DOHH2 (cell line): Measurements from ENCODE around the gene TMEM88.

Source experiments
- EZH2phosphoT487 ChIP-seq: fragments of 200-600 bp; sonication (generic); IDR thresholded peaks from 2 replicates; pipeline ENCODE4 v1.6.1; 2017; ENCODE audit warnings: borderline replicate concordance, mild to moderate bottlenecking, antibody characterized with exemption, low read length, moderate library complexity, mixed read lengths
- TF ChIP-seq, protein P1 (sequence below): fragments of 200-600 bp; sonication (generic); IDR thresholded peaks from one replicate; pipeline ENCODE4 v1.5.1; 2014; ENCODE audit warnings: antibody characterized with exemption, mild to moderate bottlenecking, low read depth, low read length; ENCODE audit not compliant: poor library complexity, severe bottlenecking

DNA sequence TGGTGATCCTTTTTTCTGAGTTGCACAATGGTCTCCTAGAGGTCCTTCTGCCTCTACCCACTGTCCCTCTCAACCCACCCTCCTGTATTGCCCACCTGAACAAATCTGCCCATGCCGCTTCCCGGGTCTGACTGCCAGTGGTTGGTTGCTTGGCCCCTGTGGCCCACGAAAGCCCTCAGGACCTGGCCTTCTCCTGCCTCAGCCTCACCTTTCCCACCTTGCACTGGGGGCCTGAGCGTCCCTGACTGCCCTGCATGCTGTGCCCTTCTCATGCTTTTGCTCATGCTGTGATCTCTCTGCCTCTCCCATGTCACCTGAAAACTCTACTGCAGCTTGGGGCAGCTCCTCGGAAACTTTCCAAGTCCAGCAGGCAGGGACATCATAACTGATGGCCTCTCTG, 34.6 kb upstream of the TMEM88 start:
- TF ChIP-seq, protein P1, sequence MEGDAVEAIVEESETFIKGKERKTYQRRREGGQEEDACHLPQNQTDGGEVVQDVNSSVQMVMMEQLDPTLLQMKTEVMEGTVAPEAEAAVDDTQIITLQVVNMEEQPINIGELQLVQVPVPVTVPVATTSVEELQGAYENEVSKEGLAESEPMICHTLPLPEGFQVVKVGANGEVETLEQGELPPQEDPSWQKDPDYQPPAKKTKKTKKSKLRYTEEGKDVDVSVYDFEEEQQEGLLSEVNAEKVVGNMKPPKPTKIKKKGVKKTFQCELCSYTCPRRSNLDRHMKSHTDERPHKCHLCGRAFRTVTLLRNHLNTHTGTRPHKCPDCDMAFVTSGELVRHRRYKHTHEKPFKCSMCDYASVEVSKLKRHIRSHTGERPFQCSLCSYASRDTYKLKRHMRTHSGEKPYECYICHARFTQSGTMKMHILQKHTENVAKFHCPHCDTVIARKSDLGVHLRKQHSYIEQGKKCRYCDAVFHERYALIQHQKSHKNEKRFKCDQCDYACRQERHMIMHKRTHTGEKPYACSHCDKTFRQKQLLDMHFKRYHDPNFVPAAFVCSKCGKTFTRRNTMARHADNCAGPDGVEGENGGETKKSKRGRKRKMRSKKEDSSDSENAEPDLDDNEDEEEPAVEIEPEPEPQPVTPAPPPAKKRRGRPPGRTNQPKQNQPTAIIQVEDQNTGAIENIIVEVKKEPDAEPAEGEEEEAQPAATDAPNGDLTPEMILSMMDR = no peak
- no peak for TF ChIP-seq EZH2phosphoT487
